GM19023 (cell line): ENCODE measurements around the gene TNKS1BP1.

ENCODE experiments used
- ATAC-seq: cut with Tn5 transposase; IDR thresholded peaks from one replicate; pipeline ENCODE4 v1.9.1; 2021; ENCODE audit warnings: mild to moderate bottlenecking, moderate library complexity; ENCODE audit not compliant: unreplicated experiment

The TNKS1BP1 gene

GRCh38 chr11:57262157-57262556 lies 62.6 kb downstream of the TNKS1BP1 start:
- no peak for ATAC-seq

- ATAC-seq: no peak
These were observed 63.6 kb downstream of the TNKS1BP1 start for GRCh38 chr11:57260937-57261783.

- ATAC-seq: no peak
These were observed 68.6 kb downstream of the TNKS1BP1 start for GRCh38 chr11:57256119-57256518.

- no peak for ATAC-seq
These were observed 69.1 kb downstream of the TNKS1BP1 start for GRCh38 chr11:57255618-57256017.

- ATAC-seq: no peak
These were observed 70.1 kb downstream of the TNKS1BP1 start for GRCh38 chr11:57254631-57255030.

GRCh38 chr11:57251491-57252104 lies 73.2 kb downstream of the TNKS1BP1 start:
- ATAC-seq: no peak

GRCh38 chr11:57251037-57251436 lies 73.7 kb downstream of the TNKS1BP1 start:
- no peak for ATAC-seq
